PC-9 (cell line): ENCODE results near the gene CELF2.

Experiments
- CTCF ChIP-seq: fragments of 200-600 bp; sonication (generic); conservative IDR thresholded peaks from 2 replicates; pipeline ENCODE4 v1.6.1; 2017; ENCODE audit warnings: mixed run types, antibody characterized with exemption, mild to moderate bottlenecking, moderate library complexity
- EZH2 ChIP-seq: fragments of 200-600 bp; sonication (generic); IDR thresholded peaks from 2 replicates; pipeline ENCODE4 v1.8.0; 2017; ENCODE audit warnings: antibody characterized with exemption, low read depth

- TF ChIP-seq EZH2 = no peak
- no peak for TF ChIP-seq CTCF
These were observed 132.6 kb downstream of the CELF2 start for GRCh38 chr10:11150231-11150731.
